Heart left ventricle (tissue), 16 donors: Measurements from ENCODE around the gene RAPGEF5. TPM values are rescaled to one million over a fixed set of nuclear protein-coding genes. Genes with fewer than 3 reads are reported as not detected.

Source experiments
- ATAC-seq, 4 donors: fragments of 200-7000 bp; cut with Tn5 transposase; one replicate each; pipeline ENCODE4 v1.9.1; 2020 to 2022; ENCODE audit warnings: moderate library complexity in 4 of 4, mild to moderate bottlenecking in 3 of 4, moderate number of reproducible peaks in 1 of 4
- DNase-seq, 5 donors: peaks; one replicate each; pipeline ENCODE4 v3.0.0-alpha.2; 2020
- H3K27ac ChIP-seq, 12 donors: fragments of 200-600 bp; sonication (generic) in 4 of 12; one replicate each; pipeline versions ENCODE4 v1.5.0 to v1.8.0; 2016 to 2022; ENCODE audit warnings: mild to moderate bottlenecking in 2 of 12
- H3K27me3 ChIP-seq, 9 donors: fragments of 200-600 bp; sonication (generic) in 2 of 9; one replicate each; pipeline versions ENCODE4 v1.5.1 to v1.8.0; 2016 to 2022; ENCODE audit warnings: mild to moderate bottlenecking in 3 of 9
- H3K36me3 ChIP-seq, 9 donors: fragments of 200-600 bp; sonication (generic) in 2 of 9; one replicate each; pipeline versions ENCODE4 v1.5.0 to v1.8.0; 2018 to 2022; ENCODE audit warnings: mild to moderate bottlenecking in 2 of 9
- H3K4me1 ChIP-seq, 12 donors: fragments of 200-600 bp; sonication (generic) in 4 of 12; one replicate each; pipeline versions ENCODE4 v1.5.0 to v1.8.0; 2016 to 2022; ENCODE audit warnings: mild to moderate bottlenecking in 3 of 12
- H3K4me3 ChIP-seq, 12 donors: fragments of 200-600 bp; sonication (generic) in 4 of 12; one replicate each; pipeline versions ENCODE4 v1.5.0 to v1.8.0; 2017 to 2022; ENCODE audit warnings: mild to moderate bottlenecking in 9 of 12, moderate library complexity in 4 of 12
- H3K9me3 ChIP-seq, 12 donors: fragments of 200-600 bp; sonication (generic) in 4 of 12; one replicate each; pipeline versions ENCODE4 v1.5.0 to v1.8.0; 2016 to 2022; ENCODE audit warnings: mild to moderate bottlenecking in 1 of 12
- POLR2A ChIP-seq, 2 donors: fragments of 450-650 bp; IDR thresholded peaks; one replicate each; pipeline ENCODE4 v1.6.1; 2017; ENCODE audit warnings: antibody characterized with exemption in 2 of 2, mild to moderate bottlenecking in 2 of 2, moderate library complexity in 2 of 2
- WGBS, 4 donors: extraction: QIAGEN DNeasy Blood & Tissue Kit in 2 of 4; methylation state at CpG; one replicate each; pipeline versions ENCODE4 v1.1.5 to v1.1.7; 2013 to 2018; 5-methylcytosine and 5-hydroxymethylcytosine counted together
- intact Hi-C, 10 donors: fragments of 100-400 bp; cut with DNase I; formaldehyde crosslinking; loops; one replicate each; pipeline versions ENCODE4 v1.11.1 to v1.14.2; 2022
- polyA plus RNA-seq, 2 donors: library from polyadenylated mRNA; stranded (reverse); fragments of 200-250 nt; gene quantifications; one replicate each; pipeline ENCODE4 v1.2.3, GENCODE V29; 2013
- total RNA-seq, 9 donors: library from RNA; depleted of rRNA in 2 of 9; stranded (reverse); fragments of >200 nt in 2 of 9; fragmentation: NEBNext Ultra II Directional in 3 of 9; extraction: Animal tissue kit (Norgen Biotek cat#: 25700) in 3 of 9; gene quantifications; one replicate each; pipeline versions ENCODE4 v1.1.0 to v1.2.4, GENCODE V29; 2016 to 2023
- TF ChIP-seq, protein P1 (sequence below), 12 donors: fragments of 200-600 bp; sonication (generic) in 4 of 12; IDR thresholded peaks; one replicate each; pipeline versions ENCODE4 v1.5.0 to v1.8.0; 2018 to 2022; ENCODE audit warnings: antibody characterized with exemption in 12 of 12, mild to moderate bottlenecking in 5 of 12
- donor health status: ischemic (EF 13 %, LVEDD 7.1; RV severe dilation, severe dysfunction).
- donor health status: healthy with polysubstance abuse.
- donor health status: DM: no; HTN: yes; CAD: no.
- donor health status: DM: no; HTN: no; CAD: no.
- donor health status: ischemic (EF 25% LVEDD 6.9; RV normal size, moderate dysfunction).
- donor health status: ischemic (EF 25% LVEDD 5.7; RV mildly dilated, moderate dysfunction).
- donor health status: healthy.
- donor health status: DM: yes; HTN: yes; CAD: no.
- donor health status: ischemic (EF 35%, LVEDD 5.7; RV mildly dilated, moderate dysfunction).
- donor health status: nonischemic (EF 11% LVEDD 7.7; RV severe dilation, severe dysfunction).
- donor health status: DM: yes; HTN: yes; CAD: no.
- donor health status: PGD.
- donor health status: ischemic (EF 29% LVEDD 5.4; RV normal size, mild dysfunction).
- donor health status: nonischemic (EF 23%, LVEDD 6.1; RV moderate dilation, normal function).

RAPGEF5 gene
- total and polyA plus RNA-seq, 11 donors = 3.9 to 37.9 (median 15.3) TPM

DNA sequence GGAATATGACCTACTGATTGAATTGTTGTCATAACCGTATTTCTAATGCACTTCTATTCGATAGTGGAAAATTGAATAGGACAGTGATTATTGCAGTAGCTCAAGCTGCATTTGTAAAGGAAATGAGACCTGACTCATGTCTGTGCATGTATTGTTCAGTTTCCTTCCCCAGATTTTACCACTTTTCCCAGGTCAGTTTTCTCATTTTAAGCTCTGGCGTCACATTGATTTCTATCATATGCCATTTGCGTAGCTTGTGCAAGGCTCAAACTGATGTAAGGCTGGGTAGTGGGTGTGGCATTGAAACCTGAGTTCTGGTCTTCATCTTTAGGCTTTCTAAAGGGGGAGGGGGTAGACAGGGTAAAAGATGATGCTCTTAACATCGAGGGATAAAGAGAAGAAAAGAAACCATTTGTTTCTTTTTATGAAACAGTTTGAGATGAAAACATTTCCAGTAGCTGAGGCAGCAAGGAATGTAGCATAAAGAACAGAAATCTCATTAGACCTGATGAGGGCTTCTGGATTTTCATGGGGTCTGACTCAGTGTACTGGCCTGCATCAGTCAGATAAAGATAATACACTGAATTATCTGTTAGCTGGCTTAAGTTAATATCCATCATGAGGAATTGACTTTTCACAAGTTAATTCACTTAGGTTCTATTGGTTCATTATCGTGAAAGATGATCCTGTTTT, 229.0 kb downstream of the RAPGEF5 start:
- DNase-seq = no peak
- Histone ChIP-seq H3K4me1 (peaks cover 0 to 35% (median 12%) of the 10 kb centered on the region in 12 donors), H3K4me3 (no peak overlapping the region), H3K27me3 (no peaks in the 10 kb centered on the region), H3K9me3 (no peaks in the 10 kb centered on the region), H3K27ac (peak overlapping the region in 11 of 12 donors; percentile 6 to 80 (median 58)), H3K36me3 (peaks cover 0 to 79% (median 11%) of the 10 kb centered on the region in 9 donors)
- intact Hi-C loops = loop anchor here in 2 of 10 donors (5.0 to 10.0 kb wide), 2 partner anchors 89 to 227 kb away; partner anchors contain the start of gene RAPGEF5 (in 1 of the 2)
- 62 to 70% (median 63%) methylated on average over 6 of the region's 6 CpGs for WGBS, 4 donors
- peak in 2 of 4 donors; percentile 47 to 71 for ATAC-seq
- TF ChIP-seq POLR2A (IDR thresholded peaks at IDR 0.05) = no peak
- TF ChIP-seq, protein P1, sequence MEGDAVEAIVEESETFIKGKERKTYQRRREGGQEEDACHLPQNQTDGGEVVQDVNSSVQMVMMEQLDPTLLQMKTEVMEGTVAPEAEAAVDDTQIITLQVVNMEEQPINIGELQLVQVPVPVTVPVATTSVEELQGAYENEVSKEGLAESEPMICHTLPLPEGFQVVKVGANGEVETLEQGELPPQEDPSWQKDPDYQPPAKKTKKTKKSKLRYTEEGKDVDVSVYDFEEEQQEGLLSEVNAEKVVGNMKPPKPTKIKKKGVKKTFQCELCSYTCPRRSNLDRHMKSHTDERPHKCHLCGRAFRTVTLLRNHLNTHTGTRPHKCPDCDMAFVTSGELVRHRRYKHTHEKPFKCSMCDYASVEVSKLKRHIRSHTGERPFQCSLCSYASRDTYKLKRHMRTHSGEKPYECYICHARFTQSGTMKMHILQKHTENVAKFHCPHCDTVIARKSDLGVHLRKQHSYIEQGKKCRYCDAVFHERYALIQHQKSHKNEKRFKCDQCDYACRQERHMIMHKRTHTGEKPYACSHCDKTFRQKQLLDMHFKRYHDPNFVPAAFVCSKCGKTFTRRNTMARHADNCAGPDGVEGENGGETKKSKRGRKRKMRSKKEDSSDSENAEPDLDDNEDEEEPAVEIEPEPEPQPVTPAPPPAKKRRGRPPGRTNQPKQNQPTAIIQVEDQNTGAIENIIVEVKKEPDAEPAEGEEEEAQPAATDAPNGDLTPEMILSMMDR (IDR thresholded peaks at IDR 0.05) = no peak

DNA sequence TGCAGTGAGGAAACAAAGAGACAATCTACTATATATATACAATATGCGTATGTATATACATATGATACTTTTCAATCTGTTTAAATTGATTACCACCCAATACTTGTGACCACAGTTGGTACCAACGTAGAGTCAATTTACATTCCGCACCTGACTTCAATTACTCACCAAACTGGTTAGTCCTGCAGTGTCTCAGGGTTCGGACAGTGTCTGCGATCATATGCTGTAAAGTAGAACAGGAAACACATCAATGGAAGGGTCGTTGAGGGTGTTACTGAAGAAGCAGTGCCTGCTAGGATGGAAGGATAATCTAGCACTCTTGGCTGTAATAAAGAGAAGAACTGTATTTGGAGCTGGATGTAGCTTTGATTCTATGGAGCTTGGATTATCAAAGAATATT, 231.5 kb downstream of the RAPGEF5 start:
- Histone ChIP-seq H3K9me3 (no peaks in the 10 kb centered on the region), H3K4me3 (no peak overlapping the region), H3K27me3 (no peaks in the 10 kb centered on the region), H3K36me3 (peaks cover 0 to 66% (median 11%) of the 10 kb centered on the region in 9 donors), H3K27ac (peak overlapping the region in 9 of 12 donors; percentile 7 to 80 (median 50)), H3K4me1 (peaks cover 0 to 49% (median 25%) of the 10 kb centered on the region in 12 donors)
- DNase-seq (no peak), ATAC-seq (no peak)
- WGBS, 4 donors = 80 to 83% (median 82%) methylated on average over 6 of the region's 6 CpGs
- TF ChIP-seq, protein P1 (IDR thresholded peaks at IDR 0.05) = no peak
- TF ChIP-seq POLR2A (IDR thresholded peaks at IDR 0.05) = no peak
- intact Hi-C loops = loop anchor here in 2 of 10 donors (5.0 to 10.0 kb wide), 2 partner anchors 92 to 229 kb away; partner anchors contain the start of gene RAPGEF5 (in 1 of the 2)

DNA sequence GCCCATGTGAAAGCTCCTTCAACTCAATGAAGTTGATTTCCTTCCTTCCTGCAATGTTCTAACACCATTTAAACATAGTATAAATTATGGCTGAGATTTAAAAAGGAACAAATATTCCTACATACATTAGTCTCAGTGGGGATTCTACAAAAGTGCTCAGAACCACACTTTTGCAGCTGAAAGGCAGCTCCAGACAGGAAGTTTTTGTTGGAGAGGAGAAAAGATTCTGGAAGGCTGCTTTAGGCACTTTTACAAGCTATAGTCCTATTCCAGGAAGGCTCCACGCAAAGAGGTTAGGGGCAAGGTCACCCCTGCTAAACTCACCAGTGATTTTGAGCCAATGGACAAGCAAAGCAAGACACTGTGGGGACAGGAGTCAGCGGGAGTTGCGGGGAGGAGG, 232.0 kb downstream of the RAPGEF5 start:
- H3K36me3 ChIP-seq = peaks cover 0 to 66% (median 11%) of the 10 kb centered on the region in 9 donors
- ATAC-seq = peak in 1 of 4 donors; percentile 16
- H3K4me3 ChIP-seq = no peak overlapping the region
- TF ChIP-seq, protein P1 (IDR thresholded peaks at IDR 0.05) = no peak
- no peak for TF ChIP-seq POLR2A (IDR thresholded peaks at IDR 0.05)
- intact Hi-C loops = loop anchor here in 2 of 10 donors (5.0 to 10.0 kb wide), 2 partner anchors 92 to 230 kb away; partner anchors contain the start of gene RAPGEF5 (in 1 of the 2)
- 39 to 53% (median 47%) methylated on average over 3 of the region's 3 CpGs for WGBS, 4 donors
- DNase-seq = no peak
- peaks cover 0 to 49% (median 25%) of the 10 kb centered on the region in 12 donors for H3K4me1 ChIP-seq
- H3K27me3 ChIP-seq = no peaks in the 10 kb centered on the region
- H3K27ac ChIP-seq = peak overlapping the region in 9 of 12 donors; percentile 7 to 80 (median 50)
- no peaks in the 10 kb centered on the region for H3K9me3 ChIP-seq

- no peak overlapping the region for H3K4me3 ChIP-seq
- peak in 4 of 5 donors; percentile 29 to 45 (median 32) for DNase-seq
- peak; percentile 56 to 81 (median 74) for ATAC-seq
- H3K4me1 ChIP-seq = peaks cover 0 to 41% (median 19%) of the 10 kb centered on the region in 12 donors
- no peak for TF ChIP-seq POLR2A (IDR thresholded peaks at IDR 0.05)
- TF ChIP-seq, protein P1 (IDR thresholded peaks at IDR 0.05) = no peak
- peak overlapping the region in 11 of 12 donors; percentile 19 to 81 (median 58) for H3K27ac ChIP-seq
- no peaks in the 10 kb centered on the region for H3K27me3 ChIP-seq
- H3K9me3 ChIP-seq = no peaks in the 10 kb centered on the region
- 12 to 22% (median 18%) methylated on average over 5 of the region's 5 CpGs for WGBS, 4 donors
- intact Hi-C loops = loop anchor here in 1 of 10 donors (10.0 kb wide), 1 partner anchor 232 kb away; the partner anchor contains the start of gene RAPGEF5
- peaks cover 0 to 69% (median 11%) of the 10 kb centered on the region in 9 donors for H3K36me3 ChIP-seq
Observed at GRCh38 chr7:22123139-22123538, 233.8 kb downstream of the RAPGEF5 start.
